ENCODE data around the gene VAC14.

Gene VAC14

DNA sequence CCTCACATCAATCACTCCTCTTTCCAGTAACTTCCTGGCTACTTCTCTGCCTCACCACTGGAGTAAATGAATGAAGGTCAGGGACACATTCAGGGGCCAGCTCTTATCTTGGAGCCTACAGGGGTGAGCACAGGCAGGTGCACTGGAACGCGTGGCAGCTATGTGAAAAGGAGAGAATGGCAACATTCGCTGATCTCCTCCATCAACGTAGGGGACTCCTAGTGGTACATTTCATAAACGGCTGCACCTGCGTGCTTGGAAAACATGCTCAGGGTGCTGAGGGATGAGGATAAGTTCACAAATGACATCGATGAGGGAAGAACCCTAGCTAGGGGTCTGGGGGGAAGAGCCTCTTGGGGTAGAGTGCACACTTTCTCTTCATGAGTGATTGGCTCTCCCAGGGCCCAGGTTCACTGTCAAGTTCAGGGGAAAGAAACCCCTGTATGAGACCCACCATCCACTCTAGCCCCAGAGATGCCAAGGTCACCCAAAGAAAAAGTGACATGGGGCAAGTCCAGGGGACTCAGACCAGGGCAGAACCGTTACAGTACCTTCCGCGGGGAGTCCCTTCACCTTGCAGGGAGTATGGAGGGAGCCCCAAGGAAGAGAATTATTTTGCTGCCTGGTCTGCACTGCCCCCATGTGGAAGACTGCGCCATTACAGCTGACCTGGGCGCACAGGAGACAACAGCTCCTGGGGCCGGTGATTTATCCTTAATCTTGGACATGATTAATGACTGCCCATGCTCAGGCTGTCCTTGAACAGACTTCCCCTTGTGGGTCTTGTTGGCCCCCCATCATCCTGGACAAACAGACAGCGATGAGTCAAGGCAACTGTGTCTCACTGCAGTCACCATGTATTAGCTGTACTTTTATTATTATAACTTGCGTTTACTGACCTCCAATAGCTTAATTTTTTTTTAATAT lies 30.1 kb downstream of the VAC14 start:
- POLR2A ChIA-PET = interaction anchor here (0.7 kb wide), 1 partner anchor 9 kb away, joined by 4 read pairs; no protein-coding TSS in a partner anchor
- H3K9me3 ChIP-seq (ENCODE audit: control insufficient read depth, insufficient read depth, low read depth, low read length) = no peaks in the 10 kb centered on the region

DNA sequence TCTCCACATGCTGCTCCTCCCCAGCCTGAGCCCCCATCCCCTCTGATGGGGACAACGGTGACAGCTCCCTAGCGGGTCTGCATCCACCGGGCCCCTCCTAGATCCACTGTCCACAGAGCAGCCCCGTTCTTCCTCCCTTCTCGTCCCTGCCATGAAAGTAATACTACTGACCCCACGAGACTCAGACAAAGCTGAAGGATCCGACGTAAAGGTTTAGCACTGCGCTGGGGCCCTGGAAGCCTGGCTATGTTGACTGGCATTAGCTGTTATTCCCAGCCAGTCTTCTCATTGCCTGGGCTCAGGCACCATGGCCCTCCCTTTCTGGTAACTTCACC lies 30.7 kb downstream of the VAC14 start:
- ChIA-PET POLR2A (no interaction called here), CTCF (interaction anchor here (0.5 to 3.4 kb wide), 17 partner anchors 9 to 729 kb away, joined by 3 to 27 read pairs (median 4); no protein-coding TSS in a partner anchor)
- Histone ChIP-seq H3K36me3 (ENCODE audit: control insufficient read depth in 2 of 2, insufficient read depth in 1 of 2, low read length in 2 of 2) (peaks cover 0 to 46% of the 10 kb centered on the region in 2 experiments; a peak in 2 of 3 replicates), H3K4me1 (ENCODE audit: control insufficient read depth, insufficient read depth, low read length) (no peaks in the 10 kb centered on the region), H3K4me3 (ENCODE audit: low read depth, low read length) (no peak overlapping the region), H3K27ac (ENCODE audit: extremely low read depth, low read depth, low read length) (no peak overlapping the region), H3K9me3 (ENCODE audit: control insufficient read depth, insufficient read depth, low read depth, low read length) (no peaks in the 10 kb centered on the region)
- TF ChIP-seq MEIS1 (CRISPR knock-in tag; IDR thresholded peaks at IDR 0.05; ENCODE audit: borderline replicate concordance) (no peak), ZFP37 (tag by site-specific recombination; IDR thresholded peaks at IDR 0.05) (no peak), ZNF654 (tag by site-specific recombination; IDR thresholded peaks at IDR 0.05; ENCODE audit: low read depth) (no peak)
- TF ChIP-seq, protein P1, sequence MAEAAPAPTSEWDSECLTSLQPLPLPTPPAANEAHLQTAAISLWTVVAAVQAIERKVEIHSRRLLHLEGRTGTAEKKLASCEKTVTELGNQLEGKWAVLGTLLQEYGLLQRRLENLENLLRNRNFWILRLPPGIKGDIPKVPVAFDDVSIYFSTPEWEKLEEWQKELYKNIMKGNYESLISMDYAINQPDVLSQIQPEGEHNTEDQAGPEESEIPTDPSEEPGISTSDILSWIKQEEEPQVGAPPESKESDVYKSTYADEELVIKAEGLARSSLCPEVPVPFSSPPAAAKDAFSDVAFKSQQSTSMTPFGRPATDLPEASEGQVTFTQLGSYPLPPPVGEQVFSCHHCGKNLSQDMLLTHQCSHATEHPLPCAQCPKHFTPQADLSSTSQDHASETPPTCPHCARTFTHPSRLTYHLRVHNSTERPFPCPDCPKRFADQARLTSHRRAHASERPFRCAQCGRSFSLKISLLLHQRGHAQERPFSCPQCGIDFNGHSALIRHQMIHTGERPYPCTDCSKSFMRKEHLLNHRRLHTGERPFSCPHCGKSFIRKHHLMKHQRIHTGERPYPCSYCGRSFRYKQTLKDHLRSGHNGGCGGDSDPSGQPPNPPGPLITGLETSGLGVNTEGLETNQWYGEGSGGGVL (tag by site-specific recombination; IDR thresholded peaks at IDR 0.05) = no peak

More for the DNA sequence above, 30.1 kb downstream of the VAC14 start:
- H3K36me3 ChIP-seq (ENCODE audit: control insufficient read depth in 2 of 2, insufficient read depth in 1 of 2, low read length in 2 of 2) = peaks cover 0 to 45% of the 10 kb centered on the region in 2 experiments; a peak in 2 of 3 replicates
- CTCF ChIA-PET = interaction anchor here (0.5 to 3.4 kb wide), 36 partner anchors 9 to 728 kb away, joined by 3 to 27 read pairs (median 4); partner anchors contain the start of gene DDX19B
- H3K27ac ChIP-seq (ENCODE audit: extremely low read depth, low read depth, low read length) = no peak overlapping the region
- H3K4me1 ChIP-seq (ENCODE audit: control insufficient read depth, insufficient read depth, low read length) = no peaks in the 10 kb centered on the region
- TF ChIP-seq ZNF776 (tag by site-specific recombination; IDR thresholded peaks at IDR 0.05; ENCODE audit: borderline replicate concordance) (no peak), ZNF10 (tag by site-specific recombination; IDR thresholded peaks at IDR 0.05) (peak; percentile 60; the same call in 1 of the 2 replicates), ZNF654 (tag by site-specific recombination; IDR thresholded peaks at IDR 0.05; ENCODE audit: low read depth) (peak; percentile 39)
- TF ChIP-seq, protein P2, sequence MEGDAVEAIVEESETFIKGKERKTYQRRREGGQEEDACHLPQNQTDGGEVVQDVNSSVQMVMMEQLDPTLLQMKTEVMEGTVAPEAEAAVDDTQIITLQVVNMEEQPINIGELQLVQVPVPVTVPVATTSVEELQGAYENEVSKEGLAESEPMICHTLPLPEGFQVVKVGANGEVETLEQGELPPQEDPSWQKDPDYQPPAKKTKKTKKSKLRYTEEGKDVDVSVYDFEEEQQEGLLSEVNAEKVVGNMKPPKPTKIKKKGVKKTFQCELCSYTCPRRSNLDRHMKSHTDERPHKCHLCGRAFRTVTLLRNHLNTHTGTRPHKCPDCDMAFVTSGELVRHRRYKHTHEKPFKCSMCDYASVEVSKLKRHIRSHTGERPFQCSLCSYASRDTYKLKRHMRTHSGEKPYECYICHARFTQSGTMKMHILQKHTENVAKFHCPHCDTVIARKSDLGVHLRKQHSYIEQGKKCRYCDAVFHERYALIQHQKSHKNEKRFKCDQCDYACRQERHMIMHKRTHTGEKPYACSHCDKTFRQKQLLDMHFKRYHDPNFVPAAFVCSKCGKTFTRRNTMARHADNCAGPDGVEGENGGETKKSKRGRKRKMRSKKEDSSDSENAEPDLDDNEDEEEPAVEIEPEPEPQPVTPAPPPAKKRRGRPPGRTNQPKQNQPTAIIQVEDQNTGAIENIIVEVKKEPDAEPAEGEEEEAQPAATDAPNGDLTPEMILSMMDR (tag by site-specific recombination; IDR thresholded peaks at IDR 0.05) = peak; percentile 77
- TF ChIP-seq, protein P3, sequence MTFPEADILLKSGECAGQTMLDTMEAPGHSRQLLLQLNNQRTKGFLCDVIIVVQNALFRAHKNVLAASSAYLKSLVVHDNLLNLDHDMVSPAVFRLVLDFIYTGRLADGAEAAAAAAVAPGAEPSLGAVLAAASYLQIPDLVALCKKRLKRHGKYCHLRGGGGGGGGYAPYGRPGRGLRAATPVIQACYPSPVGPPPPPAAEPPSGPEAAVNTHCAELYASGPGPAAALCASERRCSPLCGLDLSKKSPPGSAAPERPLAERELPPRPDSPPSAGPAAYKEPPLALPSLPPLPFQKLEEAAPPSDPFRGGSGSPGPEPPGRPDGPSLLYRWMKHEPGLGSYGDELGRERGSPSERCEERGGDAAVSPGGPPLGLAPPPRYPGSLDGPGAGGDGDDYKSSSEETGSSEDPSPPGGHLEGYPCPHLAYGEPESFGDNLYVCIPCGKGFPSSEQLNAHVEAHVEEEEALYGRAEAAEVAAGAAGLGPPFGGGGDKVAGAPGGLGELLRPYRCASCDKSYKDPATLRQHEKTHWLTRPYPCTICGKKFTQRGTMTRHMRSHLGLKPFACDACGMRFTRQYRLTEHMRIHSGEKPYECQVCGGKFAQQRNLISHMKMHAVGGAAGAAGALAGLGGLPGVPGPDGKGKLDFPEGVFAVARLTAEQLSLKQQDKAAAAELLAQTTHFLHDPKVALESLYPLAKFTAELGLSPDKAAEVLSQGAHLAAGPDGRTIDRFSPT (tag by site-specific recombination; IDR thresholded peaks at IDR 0.05) = no peak
- H3K4me3 ChIP-seq (ENCODE audit: low read depth, low read length) = no peak overlapping the region

DNA sequence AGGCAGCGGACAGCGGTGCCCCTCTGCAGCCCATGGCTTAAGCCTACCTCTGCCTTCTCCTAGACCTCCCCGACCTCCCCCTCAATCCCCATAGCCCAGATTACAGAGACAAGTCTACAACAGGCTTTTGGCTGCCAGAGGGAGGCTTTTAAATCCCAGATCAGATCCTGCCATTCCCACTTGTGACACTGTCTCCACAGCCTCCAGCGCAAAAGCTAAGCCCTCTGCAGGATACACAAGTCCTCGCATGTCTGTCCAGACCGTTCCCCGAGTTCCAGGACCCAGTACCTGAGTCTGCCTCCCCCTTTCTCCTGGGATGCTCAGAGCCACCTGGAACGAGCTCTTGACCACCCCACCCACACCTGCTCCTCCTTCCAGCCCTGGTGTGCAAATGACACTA lies 31.2 kb downstream of the VAC14 start:
- POLR2A ChIA-PET = no interaction called here
- Histone ChIP-seq H3K4me1 (ENCODE audit: control insufficient read depth, insufficient read depth, low read length) (no peaks in the 10 kb centered on the region), H3K9me3 (ENCODE audit: control insufficient read depth, insufficient read depth, low read depth, low read length) (no peaks in the 10 kb centered on the region), H3K27ac (ENCODE audit: extremely low read depth, low read depth, low read length) (no peak overlapping the region), H3K36me3 (ENCODE audit: control insufficient read depth in 2 of 2, insufficient read depth in 1 of 2, low read length in 2 of 2) (peaks cover 0 to 51% of the 10 kb centered on the region in 2 experiments; a peak in 2 of 3 replicates), H3K4me3 (ENCODE audit: low read depth, low read length) (no peak overlapping the region)
- CTCF ChIA-PET = interaction anchor here (1.0 to 3.4 kb wide), 9 partner anchors 9 to 730 kb away, joined by 3 to 27 read pairs (median 8); no protein-coding TSS in a partner anchor
- TF ChIP-seq, protein P3 (tag by site-specific recombination; IDR thresholded peaks at IDR 0.05) = no peak
- TF ChIP-seq ZNF792 (tag by site-specific recombination; IDR thresholded peaks at IDR 0.05) (no peak), ZNF433 (tag by site-specific recombination; IDR thresholded peaks at IDR 0.05; ENCODE audit: low read depth) (no peak), ZNF658 (tag by site-specific recombination; IDR thresholded peaks at IDR 0.05) (no peak), HOXC10 (CRISPR knock-in tag; IDR thresholded peaks at IDR 0.05) (no peak), ZNF555 (tag by site-specific recombination; conservative IDR thresholded peaks at IDR 0.05) (no peak), ZBTB17 (tag by site-specific recombination; IDR thresholded peaks at IDR 0.05) (no peak), GLI2 (tag by site-specific recombination; IDR thresholded peaks at IDR 0.05; ENCODE audit: borderline replicate concordance, low read depth) (no peak), ZNF530 (tag by site-specific recombination; IDR thresholded peaks at IDR 0.05; ENCODE audit: low read depth) (no peak), ZBTB7A (tag by site-specific recombination; IDR thresholded peaks at IDR 0.05; ENCODE audit: low read depth) (no peak), SCRT1 (tag by site-specific recombination; IDR thresholded peaks at IDR 0.05; ENCODE audit: borderline replicate concordance) (no peak)
- TF ChIP-seq, protein P4, sequence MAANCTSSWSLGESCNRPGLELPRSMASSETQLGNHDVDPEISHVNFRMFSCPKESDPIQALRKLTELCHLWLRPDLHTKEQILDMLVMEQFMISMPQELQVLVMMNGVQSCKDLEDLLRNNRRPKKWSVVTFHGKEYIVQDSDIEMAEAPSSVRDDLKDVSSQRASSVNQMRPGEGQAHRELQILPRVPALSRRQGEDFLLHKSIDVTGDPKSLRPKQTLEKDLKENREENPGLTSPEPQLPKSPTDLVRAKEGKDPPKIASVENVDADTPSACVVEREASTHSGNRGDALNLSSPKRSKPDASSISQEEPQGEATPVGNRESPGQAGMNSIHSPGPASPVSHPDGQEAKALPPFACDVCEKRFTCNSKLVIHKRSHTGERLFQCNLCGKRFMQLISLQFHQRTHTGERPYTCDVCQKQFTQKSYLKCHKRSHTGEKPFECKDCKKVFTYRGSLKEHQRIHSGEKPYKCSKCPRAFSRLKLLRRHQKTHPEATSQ (tag by site-specific recombination; IDR thresholded peaks at IDR 0.05) = no peak

Data from HEK293 (cell line).